ENCODE results near the gene MON2.
A peak's percentile ranks its signal among the peaks of the same experiment; 100 is the strongest.
"Not testable (repeated sequence)": the region's sequence is repeated elsewhere in the genome, so short reads cannot be mapped to it uniquely, and the experiment has no call there.

Gene MON2

GRCh38 chr12:62466594-62467491 lies at the start of gene MON2:
Gene MON2, plus strand, starts transcription at chr12:62466826. Its CDS starts 382 bp downstream, at chr12:62467208.
- DNase-seq: peak; percentile 75

- DNase-seq: no peak
These were observed 40.5 kb upstream of the MON2 start for GRCh38 chr12:62426089-62426488.

- DNase-seq: no peak
These were observed 37.2 kb upstream of the MON2 start for GRCh38 chr12:62429457-62429856.

GRCh38 chr12:62434494-62435302 lies 31.9 kb upstream of the MON2 start:
- peak; percentile 27 for DNase-seq

GRCh38 chr12:62435303-62436163 lies 31.1 kb upstream of the MON2 start:
- peak; percentile 72 for DNase-seq

GRCh38 chr12:62436164-62436503 lies 30.5 kb upstream of the MON2 start:
- DNase-seq: no peak

GRCh38 chr12:62438098-62438692 lies 28.4 kb upstream of the MON2 start:
- peak; percentile 78 for DNase-seq

- no peak for DNase-seq
These were observed 19.7 kb upstream of the MON2 start for GRCh38 chr12:62446754-62447452.

GRCh38 chr12:62448436-62448835 lies 18.2 kb upstream of the MON2 start:
- no peak for DNase-seq

GRCh38 chr12:62455429-62455828 lies 11.2 kb upstream of the MON2 start:
- not testable (repeated sequence) for DNase-seq

GRCh38 chr12:62458626-62459025 lies 8.0 kb upstream of the MON2 start:
- no peak for DNase-seq

- DNase-seq: no peak
These were observed 6.7 kb upstream of the MON2 start for GRCh38 chr12:62459976-62460375.

GRCh38 chr12:62461171-62461837 lies 5.3 kb upstream of the MON2 start:
- not testable (repeated sequence) for DNase-seq

- DNase-seq: not testable (repeated sequence)
These were observed 3.4 kb upstream of the MON2 start for GRCh38 chr12:62463252-62463651.

- peak; percentile 55 for DNase-seq
These were observed 520 bp upstream of the MON2 start for GRCh38 chr12:62466018-62466593.

- DNase-seq: no peak
These were observed 1.8 kb downstream of the MON2 start for GRCh38 chr12:62468397-62468796.

- DNase-seq: no peak
These were observed 2.3 kb downstream of the MON2 start for GRCh38 chr12:62468935-62469334.

GRCh38 chr12:62469704-62470103 lies 3.1 kb downstream of the MON2 start:
- no peak for DNase-seq

GRCh38 chr12:62471734-62472133 lies 5.1 kb downstream of the MON2 start:
- DNase-seq: no peak

- DNase-seq: no peak
These were observed 5.8 kb downstream of the MON2 start for GRCh38 chr12:62472472-62472871.

Measured in NCI-H510A treated with DMSO at 0.1 percent for 48 hours (cell line).